22Rv1 (cell line): ENCODE results near the gene R3HCC1L.

Experiments used
- ZFX ChIP-seq: fragments of 450-650 bp; IDR thresholded peaks from 2 replicates; pipeline ENCODE4 v1.6.1; 2017; ENCODE audit warnings: antibody characterized with exemption, borderline replicate concordance
- TF ChIP-seq, protein P1 (sequence below): fragments of 450-650 bp; IDR thresholded peaks from 2 replicates; pipeline ENCODE4 v1.5.1; 2017; ENCODE audit warnings: mild to moderate bottlenecking

- TF ChIP-seq, protein P1, sequence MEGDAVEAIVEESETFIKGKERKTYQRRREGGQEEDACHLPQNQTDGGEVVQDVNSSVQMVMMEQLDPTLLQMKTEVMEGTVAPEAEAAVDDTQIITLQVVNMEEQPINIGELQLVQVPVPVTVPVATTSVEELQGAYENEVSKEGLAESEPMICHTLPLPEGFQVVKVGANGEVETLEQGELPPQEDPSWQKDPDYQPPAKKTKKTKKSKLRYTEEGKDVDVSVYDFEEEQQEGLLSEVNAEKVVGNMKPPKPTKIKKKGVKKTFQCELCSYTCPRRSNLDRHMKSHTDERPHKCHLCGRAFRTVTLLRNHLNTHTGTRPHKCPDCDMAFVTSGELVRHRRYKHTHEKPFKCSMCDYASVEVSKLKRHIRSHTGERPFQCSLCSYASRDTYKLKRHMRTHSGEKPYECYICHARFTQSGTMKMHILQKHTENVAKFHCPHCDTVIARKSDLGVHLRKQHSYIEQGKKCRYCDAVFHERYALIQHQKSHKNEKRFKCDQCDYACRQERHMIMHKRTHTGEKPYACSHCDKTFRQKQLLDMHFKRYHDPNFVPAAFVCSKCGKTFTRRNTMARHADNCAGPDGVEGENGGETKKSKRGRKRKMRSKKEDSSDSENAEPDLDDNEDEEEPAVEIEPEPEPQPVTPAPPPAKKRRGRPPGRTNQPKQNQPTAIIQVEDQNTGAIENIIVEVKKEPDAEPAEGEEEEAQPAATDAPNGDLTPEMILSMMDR, result no peak
- no peak for TF ChIP-seq ZFX
Measured at GRCh38 chr10:98272245-98272644, 137.8 kb downstream of the R3HCC1L start.
